Ovary (tissue), 3 donors: ENCODE results near the gene ASPHD2.

Experiments
- CTCF ChIP-seq, 3 donors: fragments of 450-650 bp in 2 of 3; fragments of 200-600 bp in 1 of 3; IDR thresholded peaks; one replicate each; pipeline versions ENCODE4 v1.5.1 to v1.8.0; 2016 to 2022; ENCODE audit warnings: antibody characterized with exemption in 3 of 3, mild to moderate bottlenecking in 1 of 3
- POLR2A ChIP-seq: fragments of 450-650 bp; IDR thresholded peaks from one replicate; pipeline ENCODE4 v1.6.1; 2017; ENCODE audit warnings: antibody characterized with exemption, mild to moderate bottlenecking, moderate library complexity
- donor health status: DM: no; HTN: no; CAD: no.

GRCh38 chr22:26389125-26389524 lies 39.9 kb upstream of the ASPHD2 start:
- TF ChIP-seq CTCF (IDR thresholded peaks at IDR 0.05) (no peak), POLR2A (no peak)
